ENCODE measurements around the gene TNIK.
"Not testable (repeated sequence)": the region's sequence is repeated elsewhere in the genome, so short reads cannot be mapped to it uniquely, and the experiment has no call there.

The TNIK gene

GRCh38 chr3:171121801-171122200 lies 338.4 kb downstream of the TNIK start:
- H3K27me3 ChIP-seq (replicated peaks; ENCODE audit: control insufficient read depth, insufficient read depth, low read length, poor library complexity, severe bottlenecking), result no peaks in the 10 kb centered on the region
- H3K27ac ChIP-seq (ENCODE audit: insufficient read depth, low read length, poor library complexity, severe bottlenecking), result no peak overlapping the region
- H3K36me3 ChIP-seq (ENCODE audit: control insufficient read depth, insufficient read depth, low read length), result peaks cover 63% of the 10 kb centered on the region

GRCh38 chr3:171119402-171119801 lies 340.8 kb downstream of the TNIK start:
- H3K27me3 ChIP-seq (replicated peaks; ENCODE audit: control insufficient read depth, insufficient read depth, low read length, poor library complexity, severe bottlenecking); H3K4me1 ChIP-seq (ENCODE audit: control insufficient read depth, insufficient read depth, low read length, poor library complexity, severe bottlenecking); H3K27ac ChIP-seq (ENCODE audit: insufficient read depth, low read length, poor library complexity, severe bottlenecking); DNase-seq; H3K9me3 ChIP-seq (ENCODE audit: control insufficient read depth, low read length); H3K4me3 ChIP-seq (ENCODE audit: insufficient read depth, low read depth, low read length, poor library complexity, severe bottlenecking): not testable (repeated sequence)
- peaks cover 56% of the 10 kb centered on the region for H3K36me3 ChIP-seq (ENCODE audit: control insufficient read depth, insufficient read depth, low read length)

More at GRCh38 chr3:171121801-171122200, 338.4 kb downstream of the TNIK start:
- no peaks in the 10 kb centered on the region for H3K9me3 ChIP-seq (ENCODE audit: control insufficient read depth, low read length)
- DNase-seq, result no peak
- H3K4me1 ChIP-seq (ENCODE audit: control insufficient read depth, insufficient read depth, low read length, poor library complexity, severe bottlenecking), result no peaks in the 10 kb centered on the region
- no peak overlapping the region for H3K4me3 ChIP-seq (ENCODE audit: insufficient read depth, low read depth, low read length, poor library complexity, severe bottlenecking)

DNA sequence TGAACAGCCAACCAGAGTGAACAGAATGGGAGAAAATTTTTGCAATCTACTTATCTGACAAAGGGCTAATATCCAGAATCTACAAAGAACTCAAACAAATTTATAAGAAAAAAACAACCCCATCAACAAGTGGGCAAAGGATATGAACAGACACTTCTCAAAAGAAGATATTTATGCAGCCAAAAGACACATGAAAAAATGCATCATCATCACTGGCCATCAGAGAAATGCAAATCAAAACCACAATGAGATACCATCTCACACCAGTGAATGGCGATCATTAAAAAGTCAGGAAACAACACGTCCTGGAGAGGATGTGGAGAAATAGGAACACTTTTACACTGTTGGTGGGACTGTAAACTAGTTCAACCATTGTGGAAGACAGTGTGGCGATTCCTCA lies 341.2 kb downstream of the TNIK start:
- not testable (repeated sequence) for H3K27me3 ChIP-seq (replicated peaks; ENCODE audit: control insufficient read depth, insufficient read depth, low read length, poor library complexity, severe bottlenecking); DNase-seq; H3K9me3 ChIP-seq (ENCODE audit: control insufficient read depth, low read length); H3K27ac ChIP-seq (ENCODE audit: insufficient read depth, low read length, poor library complexity, severe bottlenecking); H3K4me3 ChIP-seq (ENCODE audit: insufficient read depth, low read depth, low read length, poor library complexity, severe bottlenecking); H3K4me1 ChIP-seq (ENCODE audit: control insufficient read depth, insufficient read depth, low read length, poor library complexity, severe bottlenecking)
- peaks cover 52% of the 10 kb centered on the region for H3K36me3 ChIP-seq (ENCODE audit: control insufficient read depth, insufficient read depth, low read length)

GRCh38 chr3:171116824-171117395 lies 343.3 kb downstream of the TNIK start:
- no peaks in the 10 kb centered on the region for H3K4me1 ChIP-seq (ENCODE audit: control insufficient read depth, insufficient read depth, low read length, poor library complexity, severe bottlenecking)
- H3K4me3 ChIP-seq (ENCODE audit: insufficient read depth, low read depth, low read length, poor library complexity, severe bottlenecking), result no peak overlapping the region
- no peaks in the 10 kb centered on the region for H3K9me3 ChIP-seq (ENCODE audit: control insufficient read depth, low read length)
- no peak for DNase-seq
- no peak overlapping the region for H3K27ac ChIP-seq (ENCODE audit: insufficient read depth, low read length, poor library complexity, severe bottlenecking)
- H3K36me3 ChIP-seq (ENCODE audit: control insufficient read depth, insufficient read depth, low read length), result peaks cover 37% of the 10 kb centered on the region
- no peaks in the 10 kb centered on the region for H3K27me3 ChIP-seq (replicated peaks; ENCODE audit: control insufficient read depth, insufficient read depth, low read length, poor library complexity, severe bottlenecking)

GRCh38 chr3:171116365-171116764 lies 343.8 kb downstream of the TNIK start:
- Histone ChIP-seq H3K4me1 (ENCODE audit: control insufficient read depth, insufficient read depth, low read length, poor library complexity, severe bottlenecking) (no peaks in the 10 kb centered on the region), H3K27me3 (replicated peaks; ENCODE audit: control insufficient read depth, insufficient read depth, low read length, poor library complexity, severe bottlenecking) (no peaks in the 10 kb centered on the region), H3K9me3 (ENCODE audit: control insufficient read depth, low read length) (no peaks in the 10 kb centered on the region), H3K4me3 (ENCODE audit: insufficient read depth, low read depth, low read length, poor library complexity, severe bottlenecking) (no peak overlapping the region), H3K36me3 (ENCODE audit: control insufficient read depth, insufficient read depth, low read length) (peaks cover 32% of the 10 kb centered on the region), H3K27ac (ENCODE audit: insufficient read depth, low read length, poor library complexity, severe bottlenecking) (no peak overlapping the region)
- no peak for DNase-seq

- Histone ChIP-seq H3K27me3 (replicated peaks; ENCODE audit: control insufficient read depth, insufficient read depth, low read length, poor library complexity, severe bottlenecking) (no peaks in the 10 kb centered on the region), H3K9me3 (ENCODE audit: control insufficient read depth, low read length) (no peaks in the 10 kb centered on the region), H3K36me3 (ENCODE audit: control insufficient read depth, insufficient read depth, low read length) (peaks cover 26% of the 10 kb centered on the region), H3K27ac (ENCODE audit: insufficient read depth, low read length, poor library complexity, severe bottlenecking) (no peak overlapping the region), H3K4me1 (ENCODE audit: control insufficient read depth, insufficient read depth, low read length, poor library complexity, severe bottlenecking) (no peaks in the 10 kb centered on the region), H3K4me3 (ENCODE audit: insufficient read depth, low read depth, low read length, poor library complexity, severe bottlenecking) (no peak overlapping the region)
- DNase-seq, result no peak
Observed at GRCh38 chr3:171115667-171116066, 344.5 kb downstream of the TNIK start.

DNA sequence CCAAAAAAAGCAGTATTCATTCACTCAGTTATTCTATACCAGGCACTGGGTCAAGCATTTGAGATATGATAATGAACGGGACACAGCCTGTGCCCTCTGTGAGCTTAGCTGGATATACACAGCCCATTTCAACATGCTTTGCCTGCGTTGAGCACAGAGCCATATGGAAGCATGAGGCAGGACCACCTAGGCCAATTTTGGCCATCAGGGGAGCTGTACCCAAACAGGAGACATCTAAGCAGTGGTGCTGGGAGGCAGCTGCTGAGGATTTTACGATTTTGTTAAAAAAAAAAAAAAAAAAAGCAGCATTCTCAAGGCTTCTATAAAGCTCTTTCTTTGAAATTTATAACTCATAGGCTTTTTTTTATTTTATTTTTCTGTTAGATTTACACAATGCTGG lies 346.5 kb downstream of the TNIK start:
- Histone ChIP-seq H3K4me1 (ENCODE audit: control insufficient read depth, insufficient read depth, low read length, poor library complexity, severe bottlenecking) (no peaks in the 10 kb centered on the region), H3K4me3 (ENCODE audit: insufficient read depth, low read depth, low read length, poor library complexity, severe bottlenecking) (no peak overlapping the region), H3K36me3 (ENCODE audit: control insufficient read depth, insufficient read depth, low read length) (peaks cover 31% of the 10 kb centered on the region), H3K27ac (ENCODE audit: insufficient read depth, low read length, poor library complexity, severe bottlenecking) (no peak overlapping the region), H3K9me3 (ENCODE audit: control insufficient read depth, low read length) (no peaks in the 10 kb centered on the region), H3K27me3 (replicated peaks; ENCODE audit: control insufficient read depth, insufficient read depth, low read length, poor library complexity, severe bottlenecking) (no peaks in the 10 kb centered on the region)
- no peak for DNase-seq

DNA sequence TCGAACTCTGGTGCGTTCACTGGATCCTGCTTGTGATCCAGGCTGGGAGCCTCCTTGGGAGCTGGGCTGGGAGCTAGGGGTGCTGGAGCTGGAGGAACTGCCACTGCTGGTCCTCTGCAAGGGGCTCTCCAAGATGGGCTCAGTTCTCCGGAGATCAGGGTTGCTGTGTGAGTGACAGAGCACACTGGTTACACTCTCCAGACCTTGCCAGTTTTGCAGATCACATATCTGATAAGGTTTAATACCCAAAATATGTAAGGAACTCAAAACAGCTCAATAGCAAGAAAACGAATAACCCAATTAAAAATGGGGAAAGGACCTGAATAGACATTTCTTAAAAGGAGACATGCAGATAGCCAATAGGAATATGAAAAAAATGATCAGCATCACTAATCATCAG lies 349.5 kb downstream of the TNIK start:
- Histone ChIP-seq H3K9me3 (ENCODE audit: control insufficient read depth, low read length) (no peaks in the 10 kb centered on the region), H3K36me3 (ENCODE audit: control insufficient read depth, insufficient read depth, low read length) (peaks cover 46% of the 10 kb centered on the region), H3K4me3 (ENCODE audit: insufficient read depth, low read depth, low read length, poor library complexity, severe bottlenecking) (no peak overlapping the region), H3K27ac (ENCODE audit: insufficient read depth, low read length, poor library complexity, severe bottlenecking) (no peak overlapping the region), H3K4me1 (ENCODE audit: control insufficient read depth, insufficient read depth, low read length, poor library complexity, severe bottlenecking) (no peaks in the 10 kb centered on the region), H3K27me3 (replicated peaks; ENCODE audit: control insufficient read depth, insufficient read depth, low read length, poor library complexity, severe bottlenecking) (no peaks in the 10 kb centered on the region)
- no peak for DNase-seq

DNA sequence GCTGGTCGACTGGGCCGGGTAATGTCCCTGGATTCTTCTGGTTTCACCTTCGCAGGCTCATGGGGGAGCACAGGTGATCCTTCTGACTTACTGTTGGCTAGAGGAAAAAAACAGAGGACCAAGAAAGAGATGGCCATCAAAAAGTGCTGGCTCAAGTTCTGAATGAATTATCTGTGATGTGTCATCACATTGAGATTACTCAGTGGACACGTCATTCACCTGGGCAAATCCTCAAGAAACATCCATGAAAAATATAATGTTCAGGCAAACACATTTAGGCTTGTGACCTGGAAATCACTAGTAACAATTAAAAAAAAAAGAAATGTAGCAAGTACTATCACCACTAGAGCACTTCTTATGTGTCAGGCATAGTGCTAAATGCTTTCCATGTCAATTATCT lies 352.1 kb downstream of the TNIK start:
- H3K27me3 ChIP-seq (replicated peaks; ENCODE audit: control insufficient read depth, insufficient read depth, low read length, poor library complexity, severe bottlenecking), result no peaks in the 10 kb centered on the region
- no peak overlapping the region for H3K4me3 ChIP-seq (ENCODE audit: insufficient read depth, low read depth, low read length, poor library complexity, severe bottlenecking)
- no peaks in the 10 kb centered on the region for H3K9me3 ChIP-seq (ENCODE audit: control insufficient read depth, low read length)
- no peak overlapping the region for H3K27ac ChIP-seq (ENCODE audit: insufficient read depth, low read length, poor library complexity, severe bottlenecking)
- peaks cover 41% of the 10 kb centered on the region for H3K36me3 ChIP-seq (ENCODE audit: control insufficient read depth, insufficient read depth, low read length)
- no peaks in the 10 kb centered on the region for H3K4me1 ChIP-seq (ENCODE audit: control insufficient read depth, insufficient read depth, low read length, poor library complexity, severe bottlenecking)
- no peak for DNase-seq

DNA sequence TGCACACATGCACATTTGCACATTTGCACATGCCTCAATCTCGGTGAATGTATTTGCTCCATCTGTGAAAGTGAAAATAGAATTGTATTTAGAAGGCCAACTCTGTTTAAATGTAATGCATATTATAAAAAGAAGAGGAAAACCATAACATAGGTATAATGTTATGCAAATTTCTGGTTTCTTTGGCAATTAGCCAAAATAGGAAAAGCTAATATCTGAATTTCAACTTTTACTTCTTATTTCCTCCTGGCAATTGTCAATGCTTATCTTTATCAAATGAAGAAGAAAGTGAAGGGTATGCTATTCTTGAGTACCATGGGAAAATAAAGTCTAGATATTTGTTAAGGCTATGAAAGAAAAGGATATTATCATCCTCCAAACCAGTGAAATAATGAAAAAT lies 357.0 kb downstream of the TNIK start:
- no peak for DNase-seq
- peaks cover 56% of the 10 kb centered on the region for H3K36me3 ChIP-seq (ENCODE audit: control insufficient read depth, insufficient read depth, low read length)
- no peaks in the 10 kb centered on the region for H3K27me3 ChIP-seq (replicated peaks; ENCODE audit: control insufficient read depth, insufficient read depth, low read length, poor library complexity, severe bottlenecking)
- H3K9me3 ChIP-seq (ENCODE audit: control insufficient read depth, low read length), result no peaks in the 10 kb centered on the region
- no peaks in the 10 kb centered on the region for H3K4me1 ChIP-seq (ENCODE audit: control insufficient read depth, insufficient read depth, low read length, poor library complexity, severe bottlenecking)
- H3K4me3 ChIP-seq (ENCODE audit: insufficient read depth, low read depth, low read length, poor library complexity, severe bottlenecking), result no peak overlapping the region
- H3K27ac ChIP-seq (ENCODE audit: insufficient read depth, low read length, poor library complexity, severe bottlenecking), result no peak overlapping the region

Measured in effector memory CD4-positive, alpha-beta T cell (primary cell).